Measurements from ENCODE around the gene GLT6D1. TPM values are rescaled to one million over a fixed set of nuclear protein-coding genes. Genes with fewer than 3 reads are reported as not detected.

GLT6D1 gene
- not detected in 2 replicates for total RNA-seq (2021)
- not detected for Bru-seq, nascent RNA
- BruChase-seq, experiment 1, labeled RNA remaining after a 2-hour chase, result not detected
- BruChase-seq, experiment 2, labeled RNA remaining after a 6-hour chase, result not detected
- long read RNA-seq, result 0 reads

GRCh38 chr9:135639196-135639595, at the start of gene GLT6D1:
Gene GLT6D1 (minus strand): TSS chr9:135639540. CDS start chr9:135639187, 353 bp downstream.
- peaks cover 68% of the 10 kb centered on the region for H3K27me3 ChIP-seq (ENCODE audit: insufficient read depth, low read depth)
- DNase-seq, result no peak
- no peaks in the 10 kb centered on the region for H3K9me3 ChIP-seq (ENCODE audit: insufficient read depth, low read depth)
- no peaks in the 10 kb centered on the region for H3K9me2 ChIP-seq (ENCODE audit: insufficient read depth)
- H3K36me3 ChIP-seq (ENCODE audit: low read depth), result no peaks in the 10 kb centered on the region
- no peaks in the 10 kb centered on the region for H3F3A ChIP-seq (ENCODE audit: insufficient read depth, low read depth)
- intact Hi-C loops (cut with micrococcal nuclease; ENCODE audit: unreplicated experiment), result no loop called here
- no peaks in the 10 kb centered on the region for H4K20me1 ChIP-seq (ENCODE audit: insufficient read depth)
- no peak within 1 kb of the TSS for H3K4me2 ChIP-seq
- no peaks in the 10 kb centered on the region for H3K79me2 ChIP-seq (ENCODE audit: low read depth)
- no peak within 1 kb of the TSS for H3K4me3 ChIP-seq
- CTCF ChIA-PET, result no interaction called here
- BruUV-seq (replicated peaks), result no TSS peak
- no peaks in the 10 kb centered on the region for H3K4me1 ChIP-seq (replicated peaks; ENCODE audit: insufficient read depth)
- POLR2A ChIA-PET (ENCODE audit: unreplicated experiment), result no interaction called here
- no peak within 1 kb of the TSS for H2AFZ ChIP-seq
- TF ChIP-seq CTCF (conservative IDR thresholded peaks at IDR 0.05) (no peak), EZH2 (IDR thresholded peaks at IDR 0.05; ENCODE audit: low read depth) (no peak)
- H3K27ac ChIP-seq, result no peak within 1 kb of the TSS

GRCh38 chr9:135689011-135689410, 49.7 kb upstream of the GLT6D1 start:
- no peaks in the 10 kb centered on the region for H3K9me3 ChIP-seq (ENCODE audit: insufficient read depth, low read depth)
- no peak overlapping the region for H2AFZ ChIP-seq
- H3K36me3 ChIP-seq (ENCODE audit: low read depth), result no peaks in the 10 kb centered on the region
- CTCF ChIA-PET, result no interaction called here
- TF ChIP-seq CTCF (conservative IDR thresholded peaks at IDR 0.05) (no peak), EZH2 (IDR thresholded peaks at IDR 0.05; ENCODE audit: low read depth) (no peak)
- peaks cover 96% of the 10 kb centered on the region for H3K27me3 ChIP-seq (ENCODE audit: insufficient read depth, low read depth)
- DNase-seq, result no peak
- intact Hi-C loops (cut with micrococcal nuclease; ENCODE audit: unreplicated experiment), result no loop called here
- no peak overlapping the region for H3K4me2 ChIP-seq
- no peaks in the 10 kb centered on the region for H4K20me1 ChIP-seq (ENCODE audit: insufficient read depth)
- no peak overlapping the region for H3K27ac ChIP-seq
- H3K9me2 ChIP-seq (ENCODE audit: insufficient read depth), result no peaks in the 10 kb centered on the region
- H3K4me1 ChIP-seq (replicated peaks; ENCODE audit: insufficient read depth), result no peaks in the 10 kb centered on the region
- H3K4me3 ChIP-seq, result no peak overlapping the region
- POLR2A ChIA-PET (ENCODE audit: unreplicated experiment), result interaction anchor here (0.7 kb wide), 1 partner anchor 540 kb away, joined by 11 read pairs; no protein-coding TSS in a partner anchor
- BruUV-seq (replicated peaks), result no TSS peak
- H3F3A ChIP-seq (ENCODE audit: insufficient read depth, low read depth), result no peaks in the 10 kb centered on the region
- H3K79me2 ChIP-seq (ENCODE audit: low read depth), result no peaks in the 10 kb centered on the region

GRCh38 chr9:135687216-135687615, 47.9 kb upstream of the GLT6D1 start:
- H3K9me3 ChIP-seq (ENCODE audit: insufficient read depth, low read depth), result no peaks in the 10 kb centered on the region
- H4K20me1 ChIP-seq (ENCODE audit: insufficient read depth), result no peaks in the 10 kb centered on the region
- H3K4me3 ChIP-seq, result no peak overlapping the region
- H3K36me3 ChIP-seq (ENCODE audit: low read depth), result no peaks in the 10 kb centered on the region
- H3K27me3 ChIP-seq (ENCODE audit: insufficient read depth, low read depth), result peaks cover 96% of the 10 kb centered on the region
- CTCF ChIA-PET, result no interaction called here
- H2AFZ ChIP-seq, result no peak overlapping the region
- no peak for DNase-seq
- H3K9me2 ChIP-seq (ENCODE audit: insufficient read depth), result no peaks in the 10 kb centered on the region
- POLR2A ChIA-PET (ENCODE audit: unreplicated experiment), result no interaction called here
- H3K4me1 ChIP-seq (replicated peaks; ENCODE audit: insufficient read depth), result no peaks in the 10 kb centered on the region
- no peak overlapping the region for H3K27ac ChIP-seq
- BruUV-seq (replicated peaks), result no TSS peak
- intact Hi-C loops (cut with micrococcal nuclease; ENCODE audit: unreplicated experiment), result no loop called here
- H3F3A ChIP-seq (ENCODE audit: insufficient read depth, low read depth), result no peaks in the 10 kb centered on the region
- H3K79me2 ChIP-seq (ENCODE audit: low read depth), result no peaks in the 10 kb centered on the region
- TF ChIP-seq CTCF (conservative IDR thresholded peaks at IDR 0.05) (no peak), EZH2 (IDR thresholded peaks at IDR 0.05; ENCODE audit: low read depth) (no peak)
- H3K4me2 ChIP-seq, result no peak overlapping the region

All from PC-9 (cell line).